RKO (cell line): Measurements from ENCODE around the gene SEC16A.
"Not testable (repeated sequence)": the region's sequence is repeated elsewhere in the genome, so short reads cannot be mapped to it uniquely, and the experiment has no call there.

Experiments
- DNase-seq: peaks from one replicate; pipeline ENCODE4 v3.0.0-alpha.2; 2016; ENCODE audit warnings: low spot score

Gene SEC16A

DNA sequence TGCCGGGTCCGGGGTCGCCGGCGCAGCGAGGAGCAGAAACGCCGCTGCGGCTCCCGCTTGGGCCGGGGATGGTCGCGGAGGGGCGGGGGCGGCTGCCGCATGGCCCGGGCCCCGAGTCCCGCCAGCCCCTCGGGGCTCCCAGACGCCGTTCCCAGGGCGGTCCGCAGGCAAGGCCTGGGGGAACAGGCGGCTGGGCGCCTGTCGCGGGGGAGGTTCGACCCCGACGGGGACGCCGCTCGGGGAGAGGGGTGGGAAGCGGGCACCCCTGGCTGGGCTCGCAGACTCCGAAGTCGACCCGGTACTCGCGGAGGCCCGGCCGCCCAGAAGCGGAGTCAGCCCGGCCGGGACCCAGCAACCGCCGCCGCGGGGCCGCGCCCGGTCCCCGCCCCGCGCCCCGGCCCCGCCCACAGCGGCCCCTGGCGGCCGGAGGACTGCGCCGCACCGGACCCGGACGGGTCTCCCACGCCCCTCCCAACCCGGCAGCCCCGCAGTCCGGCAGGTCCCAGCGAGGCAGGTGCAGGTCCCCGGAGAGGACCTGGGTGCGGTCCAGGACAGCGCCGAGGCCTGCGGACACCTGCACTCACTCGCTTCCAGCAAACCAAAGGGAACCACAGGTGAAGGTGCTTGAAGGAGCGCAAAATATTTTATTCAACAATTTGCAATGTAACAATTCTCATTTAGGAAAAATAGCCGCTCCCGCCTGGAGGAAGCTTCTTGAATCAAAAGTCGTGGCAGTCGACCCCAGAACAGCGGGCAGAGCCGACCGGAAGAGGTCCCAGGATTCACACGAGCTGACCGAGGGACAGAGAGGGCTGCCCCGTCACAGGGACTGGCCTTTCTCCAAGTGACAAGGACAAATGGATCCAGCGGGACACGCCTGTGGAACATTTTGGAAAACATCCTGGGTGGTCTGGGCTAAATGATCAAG is 43.1 kb downstream of the SEC16A start, which contains the start of gene INPP5E:
INPP5E (minus strand) TSS at position 365 of the 928 bp plus-strand sequence. CDS start 426 bp downstream, outside the sequence.
- DNase-seq: peak; percentile 79

DNA sequence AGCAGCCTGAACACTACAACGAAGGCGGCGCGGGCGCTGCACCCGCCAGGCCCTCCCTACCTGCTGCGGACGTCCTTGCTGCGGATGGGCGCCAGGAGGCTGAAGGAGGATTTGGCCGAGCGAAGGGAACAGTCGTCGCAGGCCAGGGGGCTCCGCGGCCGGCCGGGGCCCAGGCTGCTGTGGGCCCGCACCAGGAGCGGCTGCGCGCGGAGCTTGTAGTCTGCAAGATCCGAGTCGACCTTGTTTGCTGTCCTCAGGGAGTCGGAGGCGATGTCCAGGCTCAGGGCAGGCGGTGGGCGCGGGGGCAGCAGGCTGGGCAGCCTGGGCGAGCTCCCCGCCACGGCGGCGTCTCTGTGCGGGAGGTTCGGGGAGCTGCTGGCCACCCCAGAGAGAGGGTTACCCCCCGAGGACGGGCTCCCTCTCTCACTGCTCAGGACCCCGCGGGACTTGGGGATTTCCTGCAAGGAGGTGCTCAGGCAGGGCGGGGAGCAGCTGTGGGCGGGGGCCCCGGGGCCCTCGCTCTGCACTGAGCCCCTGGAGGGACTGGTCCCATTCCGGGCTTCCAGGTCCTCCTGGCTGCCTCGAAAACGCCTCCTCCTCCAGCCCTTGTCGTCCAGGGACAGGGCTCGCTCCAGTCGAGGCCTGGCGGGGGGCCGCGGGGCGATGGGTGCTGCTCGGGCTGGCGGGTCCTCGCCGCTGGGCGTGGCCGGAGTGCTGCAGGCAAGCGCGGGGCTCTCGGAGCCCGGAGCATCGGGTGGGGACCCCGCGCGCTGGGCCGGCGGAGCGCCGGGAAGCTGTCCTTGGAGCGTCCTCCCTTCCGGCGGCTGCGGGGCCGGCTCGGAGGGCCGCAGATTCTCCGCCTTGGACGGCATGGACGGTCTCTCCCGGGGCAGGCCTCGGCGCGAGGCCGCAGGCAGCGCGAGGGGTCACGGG is 44.0 kb downstream of the SEC16A start:
- peak; percentile 64 for DNase-seq

DNA sequence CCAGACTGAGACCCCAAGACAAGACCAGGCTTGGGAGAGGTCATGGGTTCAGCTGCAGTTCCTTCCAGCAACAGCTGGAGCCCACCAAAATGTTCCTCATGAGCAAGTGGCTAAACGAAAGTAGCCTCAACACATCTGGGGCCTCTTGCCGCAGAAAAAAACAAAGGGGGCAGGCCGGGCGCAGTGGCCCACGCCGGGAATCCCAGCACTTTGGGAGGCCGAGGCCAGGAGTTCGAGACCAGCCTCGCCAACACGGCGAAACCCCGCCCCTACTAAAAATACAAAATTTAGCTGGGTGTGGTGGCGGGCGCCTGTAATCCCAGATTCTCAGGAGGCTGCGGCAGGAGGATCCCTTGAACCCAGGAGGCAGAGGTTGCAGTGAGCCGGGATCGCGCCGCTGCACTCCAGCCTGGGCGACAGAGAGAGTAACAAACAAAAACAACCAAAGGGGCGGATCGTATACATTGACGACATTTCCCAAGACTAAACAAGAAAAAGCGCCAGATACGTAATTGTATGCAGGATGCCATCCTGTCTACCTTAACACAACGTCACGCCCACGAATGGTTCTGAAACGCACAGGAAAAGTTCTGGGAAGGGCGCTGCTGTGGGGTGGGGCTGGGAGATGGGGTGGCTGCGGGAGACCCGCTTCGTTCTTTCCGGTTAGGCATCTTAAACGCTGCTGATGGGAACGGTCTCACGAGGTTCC is 44.8 kb downstream of the SEC16A start:
- DNase-seq: peak; percentile 75

DNA sequence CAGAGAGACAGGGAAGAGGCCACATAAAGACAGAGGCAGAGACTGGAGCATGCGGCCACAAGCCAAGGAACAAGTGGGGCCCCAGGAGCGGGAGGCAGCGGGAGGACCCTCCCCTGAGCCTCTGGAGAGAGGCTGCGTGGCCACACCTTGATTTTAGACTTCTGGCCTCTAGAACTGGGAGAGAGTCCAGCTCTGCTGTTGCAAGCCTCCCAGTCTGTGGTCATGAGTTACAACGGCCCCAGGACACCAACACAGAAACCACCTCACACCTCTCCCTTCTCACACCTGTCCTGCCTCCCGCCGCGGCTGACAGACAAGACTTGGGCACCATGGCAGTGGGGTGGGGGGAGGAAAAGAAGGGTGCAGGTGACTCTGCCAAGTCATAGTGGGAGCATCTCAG is 45.4 kb downstream of the SEC16A start:
- DNase-seq: no peak

DNA sequence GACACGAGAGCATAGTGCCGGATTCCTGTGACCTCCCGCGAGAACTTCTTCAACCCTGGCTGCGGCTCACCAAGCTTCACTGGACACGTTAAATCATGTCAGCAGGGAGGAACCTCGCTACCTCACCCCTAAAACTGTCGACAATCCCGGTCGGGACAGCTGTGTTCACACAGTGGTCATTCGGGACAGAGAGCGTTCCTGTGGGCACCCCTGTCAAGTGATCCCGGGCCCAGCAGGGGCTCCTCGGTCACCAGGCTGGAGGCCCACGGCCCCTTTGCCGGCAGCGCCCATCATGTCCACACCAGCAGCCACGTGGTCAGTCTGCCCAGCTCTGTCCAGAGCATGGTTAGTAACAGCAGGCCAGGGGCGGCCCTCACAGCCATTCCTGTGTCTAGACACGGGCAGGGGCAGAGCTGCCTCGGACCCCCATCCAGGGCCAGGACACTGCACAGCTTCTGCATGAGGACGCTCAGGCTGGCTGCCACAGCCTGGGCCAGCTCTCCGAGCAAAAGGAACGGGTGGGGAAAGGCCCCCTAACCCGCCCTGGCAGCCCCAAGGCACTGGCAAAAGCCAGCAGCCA is 46.7 kb downstream of the SEC16A start:
- no peak for DNase-seq

DNA sequence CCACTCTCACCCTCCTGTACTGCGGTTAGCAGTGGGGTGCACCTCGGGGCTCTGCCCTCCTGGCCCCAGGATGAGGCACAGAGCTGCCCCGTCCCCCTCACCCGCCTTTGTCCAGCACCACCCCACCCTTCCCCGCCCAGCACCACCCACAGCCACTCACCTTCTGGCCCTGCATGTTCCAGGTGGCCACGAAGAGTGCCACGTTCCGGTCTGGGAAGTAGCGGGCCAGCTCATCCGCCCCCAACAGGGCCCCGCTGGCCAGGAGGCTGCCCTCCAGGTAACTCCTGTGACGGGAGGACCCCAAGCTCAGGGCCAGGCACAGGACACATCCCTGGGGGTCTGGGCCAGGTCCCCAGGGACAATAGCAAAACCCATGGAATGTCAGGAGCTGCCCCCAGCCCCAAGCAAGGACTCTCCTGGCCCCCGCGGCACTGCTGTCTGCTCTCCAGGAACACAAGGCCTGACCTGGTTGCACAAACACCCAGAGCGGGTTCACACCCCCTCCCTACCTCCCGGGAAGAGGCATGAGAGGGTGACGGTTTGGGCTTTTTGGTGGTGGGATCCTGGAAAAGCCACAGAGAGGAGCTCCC is 48.2 kb downstream of the SEC16A start:
- DNase-seq: no peak

DNA sequence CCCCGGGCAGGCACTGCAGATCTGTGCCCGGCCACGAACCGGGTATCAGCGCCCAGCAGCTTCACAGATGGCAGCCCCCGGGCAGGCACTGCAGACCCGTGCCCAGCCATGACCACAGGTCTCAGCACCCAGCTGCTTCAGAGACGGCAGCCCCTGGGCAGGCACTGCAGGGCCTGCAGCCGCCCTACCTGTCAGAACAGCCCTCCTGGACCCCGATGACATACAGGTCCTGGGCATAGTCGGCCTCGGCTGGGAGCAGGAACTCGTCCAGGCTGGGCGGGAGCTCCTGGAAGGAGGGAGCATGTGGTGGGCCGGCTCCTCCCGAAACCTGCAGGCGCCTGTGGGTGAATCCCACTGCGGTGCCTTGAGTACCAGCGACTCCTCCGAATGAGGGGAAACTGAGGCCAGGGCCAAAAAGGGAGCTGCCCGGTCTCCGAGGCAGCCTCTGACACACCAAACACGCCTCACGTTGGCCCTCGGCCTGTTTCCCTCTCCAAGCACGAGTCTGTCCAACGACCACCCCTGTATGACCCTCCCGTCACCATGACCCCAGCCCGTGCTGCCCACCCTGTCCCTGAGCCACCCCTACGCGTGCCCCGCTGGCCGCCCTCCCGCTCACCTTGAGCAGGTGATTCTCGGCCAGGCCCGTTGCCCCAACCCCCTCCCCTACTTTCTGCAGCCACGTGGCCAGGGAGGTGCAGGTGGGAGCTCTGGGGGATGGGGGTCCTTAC is 48.8 kb downstream of the SEC16A start:
- no peak for DNase-seq

DNA sequence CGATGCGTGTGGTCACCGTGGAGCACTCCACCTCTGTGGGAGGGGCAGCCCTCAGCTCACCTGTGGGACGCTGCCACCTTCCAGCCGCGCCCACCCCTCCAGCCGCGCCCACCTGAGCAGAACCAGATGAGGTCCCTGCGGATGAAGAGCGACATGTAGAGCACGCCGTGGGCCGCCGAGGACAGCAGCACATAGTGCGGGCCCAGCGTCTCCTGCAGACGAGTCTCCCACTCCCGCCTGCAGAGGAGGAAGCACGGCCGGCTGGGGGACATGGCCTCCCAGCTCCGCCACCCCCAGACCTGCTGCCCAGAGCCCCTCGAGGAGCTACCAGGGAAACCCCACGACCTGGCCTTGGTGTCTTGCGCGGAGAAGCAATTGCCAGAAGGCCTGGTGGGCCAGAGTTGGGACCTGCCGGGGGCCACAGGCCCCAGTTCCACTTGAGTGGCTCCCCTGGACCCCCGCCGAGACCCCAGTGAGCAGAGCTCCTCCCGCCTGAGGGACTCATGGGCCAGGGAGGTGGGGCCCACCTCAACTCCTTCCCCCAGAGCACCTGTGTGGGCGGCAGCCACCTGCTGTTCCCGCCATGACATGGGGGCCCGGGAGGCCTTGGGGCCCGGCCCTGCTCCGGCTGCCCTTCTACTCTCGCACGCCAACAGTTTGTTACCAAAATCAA is 49.7 kb downstream of the SEC16A start:
- DNase-seq: no peak

DNA sequence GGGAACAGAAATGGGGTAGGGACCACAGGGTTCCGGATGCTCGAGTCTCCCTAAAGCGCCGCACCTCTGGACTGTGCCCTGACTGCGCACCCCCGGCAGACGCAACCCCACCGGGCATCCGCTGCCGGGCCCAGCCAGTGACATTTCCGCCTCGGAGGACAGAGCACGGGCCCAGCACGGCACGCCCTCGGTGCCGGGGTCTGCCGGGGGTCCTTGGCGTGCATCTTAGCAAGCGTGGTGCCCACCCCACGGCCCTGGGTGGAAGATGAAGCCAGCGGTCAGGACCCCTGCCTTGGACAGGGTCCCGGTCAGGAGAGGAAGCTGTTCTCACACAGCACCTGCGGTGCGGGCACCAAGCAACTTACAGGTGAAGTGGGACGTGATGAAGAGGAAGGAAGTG is 50.2 kb downstream of the SEC16A start:
- no peak for DNase-seq

DNA sequence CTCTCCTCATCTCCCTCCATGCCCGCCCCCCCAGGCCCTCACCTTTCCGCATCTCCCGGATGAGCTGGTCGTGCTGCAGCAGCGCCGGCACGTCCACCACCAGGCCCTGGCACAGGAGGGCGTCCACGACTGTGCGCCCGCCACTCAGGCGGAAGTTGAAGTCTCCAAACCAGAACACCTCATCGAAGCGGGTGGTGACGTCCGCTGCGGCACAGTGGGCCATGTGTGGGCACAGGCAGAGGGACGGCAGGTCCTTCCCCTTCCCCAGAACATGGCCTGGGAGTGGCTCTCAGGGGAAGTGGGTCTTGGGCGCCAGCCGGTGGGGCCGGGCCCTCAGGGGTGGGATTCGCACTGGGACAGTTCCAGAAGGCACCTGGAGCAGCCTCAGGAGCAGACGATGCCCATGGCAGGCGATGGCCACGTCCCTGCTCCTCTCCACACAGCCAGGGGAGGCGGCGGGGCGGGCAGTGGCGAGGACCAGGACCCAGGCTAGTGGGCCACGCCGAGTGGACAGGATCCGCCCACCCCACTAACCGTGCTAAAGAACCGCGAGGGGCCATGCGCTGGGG is 51.0 kb downstream of the SEC16A start:
- DNase-seq: no peak

DNA sequence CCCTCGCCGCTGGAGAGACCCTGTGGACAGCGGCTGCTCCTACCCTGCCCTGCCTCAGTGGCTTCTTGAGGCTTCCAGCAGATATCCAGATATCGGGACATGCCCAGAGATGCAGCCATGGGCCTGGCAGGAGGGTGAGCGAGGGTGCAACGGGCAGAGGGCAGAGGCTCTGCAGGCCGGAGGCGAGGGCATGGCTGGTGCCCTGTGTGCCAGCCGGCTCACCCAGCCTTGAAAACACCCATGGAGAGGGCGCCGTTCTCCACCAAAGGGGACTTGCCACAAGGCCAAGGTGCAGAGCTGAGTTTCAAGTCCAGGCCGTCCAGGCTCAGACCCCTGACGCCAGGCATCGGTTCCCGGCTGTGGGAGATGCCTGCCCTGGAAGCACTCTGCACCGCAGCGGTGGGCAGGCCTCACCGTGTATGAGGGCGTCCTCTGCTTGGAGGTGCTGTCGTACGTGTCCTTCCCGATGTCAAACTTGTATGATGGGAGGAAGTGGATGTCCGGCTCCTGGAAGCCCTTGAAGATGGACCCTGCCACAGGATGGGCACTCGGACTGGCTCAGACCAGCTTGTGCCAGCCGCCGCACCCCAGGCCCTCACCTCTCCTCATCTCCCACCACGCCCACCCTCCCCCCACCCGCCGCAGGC is 52.1 kb downstream of the SEC16A start:
- no peak for DNase-seq

DNA sequence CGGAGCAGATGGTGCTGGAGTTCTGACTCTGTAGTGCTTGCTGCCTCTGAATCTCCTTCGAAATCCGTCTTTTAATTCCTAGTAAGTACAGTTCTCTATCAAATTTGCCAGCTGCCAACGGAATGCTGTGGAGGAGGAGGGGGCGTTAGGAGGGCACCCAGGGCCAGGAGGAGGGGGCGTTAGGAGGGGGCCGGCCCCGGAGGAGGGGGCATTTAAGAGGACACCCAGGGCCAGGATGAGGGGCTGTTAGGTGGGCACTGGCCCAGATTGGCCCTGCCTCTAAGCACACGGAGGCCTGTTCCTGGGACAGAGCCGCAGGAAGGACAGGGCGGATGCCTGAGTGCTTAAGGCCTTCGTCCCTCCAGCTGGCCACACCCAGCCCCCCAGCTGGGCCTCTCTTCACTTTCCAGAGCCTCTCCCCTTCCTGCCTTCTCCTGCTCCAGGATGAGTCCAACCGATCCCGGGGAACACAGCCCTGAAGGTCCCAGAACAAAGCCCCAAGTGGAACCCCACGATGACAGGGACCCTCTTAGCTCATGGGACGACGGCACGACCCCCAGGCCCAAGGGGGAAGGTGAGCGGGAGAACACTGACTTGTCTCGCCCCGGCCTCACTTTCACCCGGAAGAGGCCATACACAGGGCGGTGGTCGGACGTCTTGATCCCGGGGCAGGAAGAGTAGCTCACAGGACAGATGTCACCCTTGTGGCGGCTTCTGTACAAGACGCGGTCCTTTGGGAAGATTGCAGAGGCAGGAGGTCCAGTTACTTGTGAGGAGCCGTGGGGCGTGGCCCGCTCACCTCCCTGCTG is 53.0 kb downstream of the SEC16A start:
- DNase-seq: no peak

DNA sequence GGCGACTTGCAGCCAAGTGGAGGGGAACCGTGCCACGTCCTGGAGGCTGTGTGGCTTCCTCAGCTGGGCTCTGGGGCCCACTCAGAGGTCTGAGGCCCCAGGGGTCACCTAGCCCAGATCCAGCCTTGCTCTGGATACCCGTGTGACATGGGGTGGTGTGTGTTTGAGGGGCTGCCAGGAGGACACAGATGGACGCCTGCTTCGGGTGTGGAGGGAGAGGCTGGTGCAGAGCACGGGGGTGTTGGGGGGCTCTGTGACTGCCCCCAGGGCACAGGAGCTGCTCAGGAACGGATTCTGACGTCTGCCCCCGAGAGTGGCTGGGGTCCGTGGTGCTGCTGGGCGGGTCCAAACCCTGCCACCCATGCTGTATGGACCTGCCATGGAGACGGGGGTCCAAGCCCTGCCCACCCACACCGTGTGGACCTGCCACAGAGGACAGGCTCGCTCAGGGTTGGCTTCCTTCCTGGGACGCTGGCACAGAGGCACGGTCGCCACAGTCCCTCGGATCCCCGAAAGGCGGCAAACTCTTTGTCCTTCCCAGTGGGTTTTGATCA is 53.7 kb downstream of the SEC16A start:
- no peak for DNase-seq

DNA sequence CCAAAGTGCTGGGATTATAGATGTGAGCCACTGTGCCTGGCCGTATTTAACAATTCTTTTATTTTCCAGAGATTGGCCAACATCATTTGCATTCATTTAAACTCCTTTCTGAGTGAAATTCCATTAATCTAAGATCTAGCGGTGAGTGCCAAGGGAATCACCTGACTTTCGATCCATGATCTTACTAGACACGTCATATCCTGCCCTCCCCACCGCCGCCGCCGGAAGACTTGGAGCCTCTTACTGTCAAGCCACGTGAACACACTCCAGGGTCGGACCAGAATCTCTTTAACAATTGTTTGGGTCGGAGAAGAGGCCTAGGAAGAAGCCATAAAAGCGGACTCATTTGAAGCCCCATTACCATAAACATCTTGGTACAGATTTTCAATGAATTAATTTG is 56.1 kb downstream of the SEC16A start:
- DNase-seq: no peak

DNA sequence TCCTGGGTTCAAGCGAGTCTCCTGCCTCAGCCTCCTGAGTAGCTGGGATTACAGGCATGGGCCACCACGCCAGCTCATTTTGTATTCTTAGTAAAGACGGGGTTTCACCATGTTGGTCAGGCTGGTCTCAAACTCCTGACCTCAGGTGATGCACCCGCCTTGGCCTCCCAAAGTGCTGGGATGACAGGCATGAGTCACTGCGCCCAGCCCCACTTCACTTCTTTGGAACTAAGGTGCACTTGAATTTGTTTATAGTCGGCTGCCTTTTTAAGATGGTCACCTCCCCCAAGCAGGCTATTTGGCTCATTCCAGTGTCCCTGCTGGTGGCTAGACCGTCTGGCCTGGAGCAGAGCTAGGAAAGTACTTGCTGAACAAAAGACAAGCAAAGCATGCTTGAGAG is 57.5 kb downstream of the SEC16A start:
- DNase-seq: not testable (repeated sequence)

DNA sequence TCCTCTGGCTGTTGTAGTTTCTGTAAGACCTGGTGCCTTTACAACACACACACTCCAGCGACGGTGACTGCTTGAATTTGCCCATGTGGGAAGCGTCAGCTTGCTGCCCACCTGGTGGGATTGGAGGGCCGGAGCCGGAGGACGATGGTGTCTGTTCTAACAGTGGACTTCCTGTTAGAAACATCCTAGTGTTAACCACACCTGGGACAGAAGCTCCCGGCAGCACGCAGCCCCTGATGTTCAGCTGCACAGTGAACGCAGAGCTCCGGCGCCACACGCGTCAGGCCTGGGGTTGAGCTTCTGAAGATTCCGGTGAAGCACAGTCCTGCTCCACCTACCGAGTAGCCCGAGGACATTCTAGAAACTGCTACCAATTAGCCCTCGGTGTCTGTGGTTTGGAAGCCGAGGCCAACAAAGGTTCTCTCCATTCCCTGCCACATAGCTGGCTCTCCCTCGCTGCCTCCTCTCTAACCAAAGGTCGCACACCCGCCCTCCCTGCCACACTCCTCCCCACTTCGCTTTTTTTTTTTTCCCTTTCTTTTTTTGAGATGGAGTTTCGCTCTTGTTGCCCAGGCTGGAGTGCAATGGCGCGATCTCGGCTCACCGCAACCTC is 58.0 kb downstream of the SEC16A start:
- no peak for DNase-seq

DNA sequence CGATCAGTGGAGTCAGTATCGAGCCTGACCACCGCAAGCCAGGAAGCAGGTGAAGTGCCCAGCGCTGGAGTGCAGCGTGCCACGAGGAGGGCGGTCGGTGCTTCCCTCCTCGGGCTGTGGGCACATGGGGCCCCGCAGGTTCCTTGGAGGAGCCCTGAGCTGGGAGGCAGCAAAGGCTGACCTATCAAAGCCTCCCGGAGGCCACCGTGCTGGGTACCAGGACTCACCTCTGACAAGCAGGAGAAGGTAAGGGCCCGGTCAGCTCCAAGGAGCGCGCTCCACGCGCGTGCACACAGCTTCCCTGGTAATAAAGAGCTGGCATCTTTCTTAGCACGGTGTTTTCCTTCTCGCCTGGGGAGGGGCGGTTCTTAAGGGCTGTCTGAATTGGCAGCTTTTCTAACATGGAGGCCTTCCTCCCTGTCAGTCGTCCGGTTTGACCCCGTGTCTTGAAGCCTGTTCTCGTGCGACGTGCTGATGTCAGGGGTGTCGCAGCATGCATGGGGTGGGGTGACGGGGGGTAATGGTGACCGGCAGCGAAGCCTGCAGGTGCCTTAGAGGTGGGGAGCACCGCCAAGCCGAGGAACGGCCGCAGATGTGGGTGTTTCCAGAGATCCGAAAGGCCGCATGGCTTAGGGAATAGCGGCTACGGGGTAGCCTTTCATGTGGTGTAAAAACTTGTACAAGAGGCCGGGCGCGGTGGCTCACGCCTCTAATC is 59.3 kb downstream of the SEC16A start:
- no peak for DNase-seq
